Measurements from ENCODE around the gene PADI4.

- TF ChIP-seq, protein P1, sequence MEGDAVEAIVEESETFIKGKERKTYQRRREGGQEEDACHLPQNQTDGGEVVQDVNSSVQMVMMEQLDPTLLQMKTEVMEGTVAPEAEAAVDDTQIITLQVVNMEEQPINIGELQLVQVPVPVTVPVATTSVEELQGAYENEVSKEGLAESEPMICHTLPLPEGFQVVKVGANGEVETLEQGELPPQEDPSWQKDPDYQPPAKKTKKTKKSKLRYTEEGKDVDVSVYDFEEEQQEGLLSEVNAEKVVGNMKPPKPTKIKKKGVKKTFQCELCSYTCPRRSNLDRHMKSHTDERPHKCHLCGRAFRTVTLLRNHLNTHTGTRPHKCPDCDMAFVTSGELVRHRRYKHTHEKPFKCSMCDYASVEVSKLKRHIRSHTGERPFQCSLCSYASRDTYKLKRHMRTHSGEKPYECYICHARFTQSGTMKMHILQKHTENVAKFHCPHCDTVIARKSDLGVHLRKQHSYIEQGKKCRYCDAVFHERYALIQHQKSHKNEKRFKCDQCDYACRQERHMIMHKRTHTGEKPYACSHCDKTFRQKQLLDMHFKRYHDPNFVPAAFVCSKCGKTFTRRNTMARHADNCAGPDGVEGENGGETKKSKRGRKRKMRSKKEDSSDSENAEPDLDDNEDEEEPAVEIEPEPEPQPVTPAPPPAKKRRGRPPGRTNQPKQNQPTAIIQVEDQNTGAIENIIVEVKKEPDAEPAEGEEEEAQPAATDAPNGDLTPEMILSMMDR (IDR thresholded peaks at IDR 0.05), result no peak
- TF ChIP-seq POLR2A (IDR thresholded peaks at IDR 0.05), result no peak
Measured at GRCh38 chr1:17314491-17314971, 6.5 kb downstream of the PADI4 start.
